OCI-LY1 (cell line): Measurements from ENCODE around the gene NRG2.

ENCODE experiments used
- H2AFZ ChIP-seq: fragments of 200-600 bp; sonication (generic), shearing (Covaris generic); 2 replicates; pipeline ENCODE4 v1.6.0; 2014; ENCODE audit warnings: antibody characterized with exemption, mild to moderate bottlenecking, low read length
- H3F3A ChIP-seq: fragments of 200-600 bp; sonication (generic), shearing (Covaris generic); 2 replicates; pipeline ENCODE4 v1.6.0; 2014; ENCODE audit warnings: mild to moderate bottlenecking, antibody characterized with exemption, low read length, moderate library complexity; ENCODE audit not compliant: insufficient read depth
- H3K27ac ChIP-seq: fragments of 200-600 bp; sonication (generic); 2 replicates; pipeline ENCODE4 v1.5.1; 2014; ENCODE audit warnings: low read length, mixed run types, mild to moderate bottlenecking, low read depth; ENCODE audit not compliant: poor library complexity, severe bottlenecking
- H3K27me3 ChIP-seq: fragments of 200-600 bp; sonication (generic); 2 replicates; pipeline ENCODE4 v1.6.0; 2014; ENCODE audit warnings: antibody characterized with exemption, mild to moderate bottlenecking, low read length, moderate library complexity; ENCODE audit not compliant: insufficient read depth
- H3K36me3 ChIP-seq: fragments of 200-600 bp; sonication (generic); 2 replicates; pipeline ENCODE4 v1.6.1; 2014; ENCODE audit warnings: mild to moderate bottlenecking, antibody characterized with exemption, low read length, moderate library complexity, mixed read lengths; ENCODE audit not compliant: insufficient read depth
- H3K4me1 ChIP-seq: fragments of 200-600 bp; sonication (generic); 2 replicates; pipeline ENCODE4 v1.5.1; 2014; ENCODE audit warnings: mild to moderate bottlenecking, low read length, moderate library complexity; ENCODE audit not compliant: insufficient read depth, severe bottlenecking
- H3K4me2 ChIP-seq: fragments of 200-600 bp; sonication (generic), shearing (Covaris generic); 2 replicates; pipeline ENCODE4 v1.6.1; 2014; ENCODE audit warnings: low read length
- H3K4me3 ChIP-seq: fragments of 200-600 bp; sonication (generic); 2 replicates; pipeline ENCODE4 v1.5.1; 2014; ENCODE audit warnings: low read length, low read depth, mild to moderate bottlenecking, mixed read lengths; ENCODE audit not compliant: poor library complexity, severe bottlenecking
- H3K79me2 ChIP-seq: fragments of 200-600 bp; shearing (Covaris generic); 2 replicates; pipeline ENCODE4 v1.6.1; 2016; ENCODE audit warnings: mixed run types, low read length, mixed read lengths; ENCODE audit not compliant: insufficient read depth
- H3K9ac ChIP-seq: fragments of 200-600 bp; sonication (generic), shearing (Covaris generic); 2 replicates; pipeline ENCODE4 v1.6.1; 2014; ENCODE audit warnings: mild to moderate bottlenecking, low read length, mixed read lengths
- H3K9me2 ChIP-seq: fragments of 200-600 bp; sonication (generic), shearing (Covaris generic); 2 replicates; pipeline ENCODE4 v1.6.1; 2014; ENCODE audit warnings: low read depth, mild to moderate bottlenecking, low read length, mixed read lengths
- H3K9me3 ChIP-seq: fragments of 200-600 bp; shearing (Covaris generic); 2 replicates; pipeline ENCODE4 v1.6.1; 2014; ENCODE audit warnings: low read length, mixed read lengths
- H4K20me1 ChIP-seq: fragments of 200-600 bp; sonication (generic), shearing (Covaris generic); 2 replicates; pipeline ENCODE4 v1.6.0; 2016; ENCODE audit warnings: mild to moderate bottlenecking, low read length; ENCODE audit not compliant: insufficient read depth
- CTCF ChIP-seq: fragments of 200-600 bp; sonication (generic), shearing (Covaris generic); IDR thresholded peaks from 2 replicates; pipeline ENCODE4 v1.5.1; 2017; ENCODE audit warnings: mild to moderate bottlenecking, antibody characterized with exemption, low read length, moderate library complexity, mixed read lengths
- EZH2 ChIP-seq: fragments of 200-600 bp; sonication (generic), shearing (Covaris generic); IDR thresholded peaks from 2 replicates; pipeline ENCODE4 v1.8.0; 2017; ENCODE audit warnings: borderline replicate concordance, mixed run types, mild to moderate bottlenecking, antibody characterized with exemption, low read length, moderate library complexity, mixed read lengths

NRG2 gene

DNA sequence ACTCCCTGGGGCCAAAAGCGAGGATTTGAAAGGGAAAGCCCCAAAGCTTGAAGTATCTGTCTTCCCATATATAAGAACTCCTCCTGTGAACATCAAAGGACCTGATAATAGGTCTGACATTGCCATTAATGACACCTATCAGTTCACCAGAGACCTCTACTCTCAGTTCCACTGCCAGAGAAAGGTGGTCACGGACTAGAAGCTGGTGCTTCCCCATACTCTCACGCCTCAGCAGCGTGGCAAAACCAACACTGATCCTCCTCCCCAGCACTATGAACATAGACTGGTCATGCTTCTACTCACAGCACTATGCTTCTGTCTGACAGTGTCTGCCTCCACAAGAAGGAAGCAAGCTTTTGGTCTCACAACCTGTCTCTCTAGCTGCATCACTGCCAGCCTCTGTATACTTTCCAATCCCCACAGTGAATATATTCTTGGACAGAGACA is 37.9 kb downstream of the NRG2 start:
- Histone ChIP-seq H3K9me2 (no peaks in the 10 kb centered on the region), H4K20me1 (no peaks in the 10 kb centered on the region), H3K4me1 (no peaks in the 10 kb centered on the region), H3K27me3 (no peaks in the 10 kb centered on the region), H3K4me3 (no peak overlapping the region), H3K79me2 (no peaks in the 10 kb centered on the region), H3F3A (no peaks in the 10 kb centered on the region), H3K9ac (no peak overlapping the region), H2AFZ (no peak overlapping the region), H3K4me2 (no peak overlapping the region), H3K36me3 (no peaks in the 10 kb centered on the region), H3K27ac (no peak overlapping the region), H3K9me3 (no peaks in the 10 kb centered on the region)
- TF ChIP-seq EZH2 (no peak), CTCF (no peak)

DNA sequence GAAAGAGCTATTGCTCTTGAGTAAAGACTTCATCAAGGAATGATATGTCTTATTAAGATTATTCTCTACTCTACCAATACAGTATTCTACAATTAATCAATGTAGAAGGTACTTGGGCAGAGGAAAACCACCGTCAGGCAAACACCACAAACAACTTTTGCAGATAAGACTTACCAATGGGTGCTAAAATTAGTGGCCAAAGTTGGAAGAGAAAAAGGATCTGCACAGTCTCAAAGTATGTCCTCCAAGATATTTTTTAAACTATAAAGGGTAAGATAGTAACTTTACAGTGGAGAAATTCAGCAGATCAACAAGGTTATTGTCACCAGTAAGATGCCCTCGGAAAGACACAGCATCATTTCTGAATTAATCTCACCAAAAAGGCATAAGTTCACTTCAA is 38.9 kb downstream of the NRG2 start:
- no peaks in the 10 kb centered on the region for H3K36me3 ChIP-seq
- H3K27me3 ChIP-seq: no peaks in the 10 kb centered on the region
- no peaks in the 10 kb centered on the region for H3F3A ChIP-seq
- no peaks in the 10 kb centered on the region for H3K79me2 ChIP-seq
- no peaks in the 10 kb centered on the region for H3K9me3 ChIP-seq
- no peak overlapping the region for H3K27ac ChIP-seq
- no peak for TF ChIP-seq EZH2
- TF ChIP-seq CTCF: no peak
- H2AFZ ChIP-seq: no peak overlapping the region
- H3K9ac ChIP-seq: no peak overlapping the region
- H3K4me2 ChIP-seq: no peak overlapping the region
- no peaks in the 10 kb centered on the region for H3K9me2 ChIP-seq
- H3K4me3 ChIP-seq: no peak overlapping the region
- H4K20me1 ChIP-seq: no peaks in the 10 kb centered on the region
- no peaks in the 10 kb centered on the region for H3K4me1 ChIP-seq

GRCh38 chr5:140003519-140003918 is 39.6 kb downstream of the NRG2 start:
- Histone ChIP-seq H4K20me1 (no peaks in the 10 kb centered on the region), H3K79me2 (no peaks in the 10 kb centered on the region), H3K4me1 (no peaks in the 10 kb centered on the region), H3K27ac (no peak overlapping the region), H3K9me3 (no peaks in the 10 kb centered on the region), H3K4me3 (no peak overlapping the region), H3K27me3 (no peaks in the 10 kb centered on the region), H3K4me2 (no peak overlapping the region), H3K36me3 (no peaks in the 10 kb centered on the region), H3K9me2 (no peaks in the 10 kb centered on the region), H3F3A (no peaks in the 10 kb centered on the region), H3K9ac (no peak overlapping the region), H2AFZ (no peak overlapping the region)
- TF ChIP-seq CTCF (no peak), EZH2 (no peak)
